HG03066 (cell line): ENCODE measurements around the gene SLC35F3.
A peak's percentile ranks its signal among the peaks of the same experiment; 100 is the strongest.

ENCODE experiments used
- ATAC-seq: cut with Tn5 transposase; IDR thresholded peaks from one replicate; pipeline ENCODE4 v1.9.1; 2021; ENCODE audit warnings: low read depth; ENCODE audit not compliant: unreplicated experiment

The SLC35F3 gene

GRCh38 chr1:234214129-234214910 is 309.8 kb downstream of the SLC35F3 start:
- peak; percentile 42 for ATAC-seq

GRCh38 chr1:234214911-234215892 is 310.7 kb downstream of the SLC35F3 start:
- no peak for ATAC-seq

- ATAC-seq, result no peak
Measured at GRCh38 chr1:234216116-234216703, 311.7 kb downstream of the SLC35F3 start.

GRCh38 chr1:234217316-234217840 is 312.9 kb downstream of the SLC35F3 start:
- no peak for ATAC-seq

- no peak for ATAC-seq
Measured at GRCh38 chr1:234218078-234218477, 313.6 kb downstream of the SLC35F3 start.

- no peak for ATAC-seq
Measured at GRCh38 chr1:234219711-234220110, 315.2 kb downstream of the SLC35F3 start.

- no peak for ATAC-seq
Measured at GRCh38 chr1:234221601-234222000, 317.1 kb downstream of the SLC35F3 start.

GRCh38 chr1:234222561-234223280 is 318.2 kb downstream of the SLC35F3 start:
- ATAC-seq, result no peak

- ATAC-seq, result no peak
Measured at GRCh38 chr1:234226113-234226818, 321.8 kb downstream of the SLC35F3 start.

- no peak for ATAC-seq
Measured at GRCh38 chr1:234226819-234227165, 322.3 kb downstream of the SLC35F3 start.

GRCh38 chr1:234229581-234230387 is 325.3 kb downstream of the SLC35F3 start:
- no peak for ATAC-seq

GRCh38 chr1:234230414-234230862 is 326.0 kb downstream of the SLC35F3 start:
- peak; percentile 85 for ATAC-seq

- no peak for ATAC-seq
Measured at GRCh38 chr1:234231061-234231892, 326.8 kb downstream of the SLC35F3 start.

GRCh38 chr1:234231893-234232276 is 327.4 kb downstream of the SLC35F3 start:
- ATAC-seq, result no peak

- ATAC-seq, result no peak
Measured at GRCh38 chr1:234234199-234234598, 329.7 kb downstream of the SLC35F3 start.

GRCh38 chr1:234235434-234235881 is 331.0 kb downstream of the SLC35F3 start:
- no peak for ATAC-seq

- no peak for ATAC-seq
Measured at GRCh38 chr1:234237393-234237792, 332.9 kb downstream of the SLC35F3 start.

GRCh38 chr1:234238060-234238459 is 333.6 kb downstream of the SLC35F3 start:
- ATAC-seq, result no peak
